ENCODE data around the gene ZXDB. TPM values are rescaled to one million over a fixed set of nuclear protein-coding genes. Genes with fewer than 3 reads are reported as not detected.
"Not testable (repeated sequence)": the region's sequence is repeated elsewhere in the genome, so short reads cannot be mapped to it uniquely, and the experiment has no call there.

Gene ZXDB
- polyA plus RNA-seq, 2 of the 4 experiments (the other 2 are of a cell fraction), result 5.5 to 14.4 TPM

DNA sequence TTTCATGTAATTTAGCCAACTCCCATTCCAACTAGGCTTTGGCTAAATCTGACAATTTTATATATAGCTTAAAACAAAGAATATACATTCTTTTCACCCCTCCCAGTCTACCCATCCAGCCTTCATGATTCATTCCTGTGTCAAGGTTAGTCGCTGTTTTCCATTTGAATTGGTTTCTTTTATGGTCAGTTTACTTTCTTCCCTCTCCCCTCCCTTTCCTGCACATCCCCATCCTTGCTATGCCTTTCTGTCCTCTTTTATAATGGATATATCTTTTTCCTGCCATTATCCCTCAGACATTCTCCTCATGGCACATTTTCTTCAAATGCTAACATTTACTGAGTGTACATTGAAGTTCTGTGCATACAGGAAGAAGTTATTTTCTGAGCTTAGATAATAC, 4.7 kb downstream of the ZXDB start:
- ChIA-PET POLR2A (no interaction called here), CTCF (interaction anchor here (0.6 kb wide), 1 partner anchor 40 kb away, joined by 3 read pairs; no protein-coding TSS in a partner anchor)
- FAIRE-seq (no peak), DNase-seq (ENCODE audit: low read depth in 1 of 2, low spot score in 1 of 2) (no peak), ATAC-seq (no peak)
- H3K4me1 ChIP-seq, result peaks cover 33% of the 10 kb centered on the region
- TF ChIP-seq HOXB13 (CRISPR knock-in tag; IDR thresholded peaks at IDR 0.05; ENCODE audit: low read depth), result no peak
- H3K4me3 ChIP-seq, result peak overlapping the region; percentile 34
- peak overlapping the region; percentile 91 for H3K4me2 ChIP-seq
- H3K27ac ChIP-seq, result peak overlapping the region; percentile 76 to 77
- WGBS (ENCODE audit: missing lambda C conversion rate), result 13% methylated on average over 1 of the region's 1 CpG
- H3K9me3 ChIP-seq, result no peaks in the 10 kb centered on the region

DNA sequence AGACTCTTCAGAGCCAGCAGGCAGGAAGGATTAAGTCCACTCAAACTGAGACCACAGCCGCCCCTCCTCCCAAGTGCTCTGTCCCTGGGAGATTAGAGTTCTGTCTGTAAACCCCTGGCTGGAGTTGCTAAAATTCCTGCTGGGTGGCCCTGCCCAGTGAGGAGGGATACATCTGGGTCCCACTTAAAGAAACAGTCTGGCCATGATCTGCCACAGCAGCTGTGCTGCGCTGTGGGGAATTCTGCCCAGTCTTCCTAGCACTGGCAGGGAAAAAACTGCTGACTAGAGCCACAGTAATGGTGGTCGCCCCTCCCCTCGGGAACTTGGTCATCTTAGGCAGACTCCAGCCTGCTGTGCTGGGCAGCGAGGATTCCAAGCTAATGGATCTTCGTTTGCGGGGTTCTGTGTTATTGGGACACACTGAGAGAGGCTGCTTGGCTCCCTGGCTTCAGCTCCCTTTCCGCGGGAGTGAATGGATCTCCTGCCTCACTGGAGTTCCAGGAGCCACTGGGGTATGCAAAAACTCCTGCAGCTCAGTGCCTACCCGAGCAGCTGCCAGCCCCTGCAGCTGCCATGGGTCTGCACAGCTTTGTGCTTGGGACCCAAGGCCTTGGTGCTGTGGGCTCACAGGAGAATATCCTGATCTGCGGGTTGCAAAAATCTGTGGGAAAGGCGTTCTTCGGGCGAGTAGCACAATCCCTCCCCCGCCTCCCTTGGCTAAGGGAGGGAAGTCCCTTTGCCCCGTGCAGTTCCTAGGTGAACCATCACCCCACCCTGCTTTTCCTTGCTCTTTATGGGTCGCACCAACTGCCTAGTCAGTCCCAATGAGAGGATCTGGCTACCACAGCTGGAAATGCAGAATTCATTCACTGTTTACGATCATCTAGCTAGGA, 15.7 kb downstream of the ZXDB start:
- H3K4me1 ChIP-seq, result no peaks in the 10 kb centered on the region
- ATAC-seq (no peak; a peak in 2 of 6 replicates), DNase-seq (ENCODE audit: low read depth in 1 of 2, low spot score in 1 of 2) (no peak), FAIRE-seq (no peak)
- H3K4me2 ChIP-seq, result no peak overlapping the region
- ChIA-PET POLR2A (no interaction called here), CTCF (no interaction called here)
- TF ChIP-seq POLR2AphosphoS2 (conservative IDR thresholded peaks at IDR 0.05; ENCODE audit: low read length) (no peak), SMC3 (IDR thresholded peaks at IDR 0.05) (no peak), REST (IDR thresholded peaks at IDR 0.05) (no peak), KDM1A (IDR thresholded peaks at IDR 0.05; ENCODE audit: low read depth) (no peak), PHF8 (IDR thresholded peaks at IDR 0.05; ENCODE audit: borderline replicate concordance, low read depth) (no peak), NR3C1 (IDR thresholded peaks at IDR 0.05) (no peak), RAD21 (conservative IDR thresholded peaks at IDR 0.05 in 1 of 2, IDR thresholded peaks at IDR 0.05 in 1 of 2) (no peak), CEBPB (IDR thresholded peaks at IDR 0.05) (no peak), HDAC2 (IDR thresholded peaks at IDR 0.05) (no peak), HOXB13 (CRISPR knock-in tag; IDR thresholded peaks at IDR 0.05; ENCODE audit: low read depth) (no peak), HOXB5 (CRISPR knock-in tag; IDR thresholded peaks at IDR 0.05) (no peak), KDM5A (IDR thresholded peaks at IDR 0.05) (no peak), ZNF302 (CRISPR knock-in tag; IDR thresholded peaks at IDR 0.05) (no peak), BHLHE40 (IDR thresholded peaks at IDR 0.05; ENCODE audit: low read depth, low read length) (no peak)
- TF ChIP-seq, protein P1, sequence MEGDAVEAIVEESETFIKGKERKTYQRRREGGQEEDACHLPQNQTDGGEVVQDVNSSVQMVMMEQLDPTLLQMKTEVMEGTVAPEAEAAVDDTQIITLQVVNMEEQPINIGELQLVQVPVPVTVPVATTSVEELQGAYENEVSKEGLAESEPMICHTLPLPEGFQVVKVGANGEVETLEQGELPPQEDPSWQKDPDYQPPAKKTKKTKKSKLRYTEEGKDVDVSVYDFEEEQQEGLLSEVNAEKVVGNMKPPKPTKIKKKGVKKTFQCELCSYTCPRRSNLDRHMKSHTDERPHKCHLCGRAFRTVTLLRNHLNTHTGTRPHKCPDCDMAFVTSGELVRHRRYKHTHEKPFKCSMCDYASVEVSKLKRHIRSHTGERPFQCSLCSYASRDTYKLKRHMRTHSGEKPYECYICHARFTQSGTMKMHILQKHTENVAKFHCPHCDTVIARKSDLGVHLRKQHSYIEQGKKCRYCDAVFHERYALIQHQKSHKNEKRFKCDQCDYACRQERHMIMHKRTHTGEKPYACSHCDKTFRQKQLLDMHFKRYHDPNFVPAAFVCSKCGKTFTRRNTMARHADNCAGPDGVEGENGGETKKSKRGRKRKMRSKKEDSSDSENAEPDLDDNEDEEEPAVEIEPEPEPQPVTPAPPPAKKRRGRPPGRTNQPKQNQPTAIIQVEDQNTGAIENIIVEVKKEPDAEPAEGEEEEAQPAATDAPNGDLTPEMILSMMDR (IDR thresholded peaks at IDR 0.05), result no peak
- no peak overlapping the region for H3K4me3 ChIP-seq
- H3K27ac ChIP-seq, result no peak overlapping the region
- WGBS (ENCODE audit: missing lambda C conversion rate), result 73% methylated on average over 8 of the region's 18 CpGs
- H3K9me3 ChIP-seq, result no peaks in the 10 kb centered on the region

DNA sequence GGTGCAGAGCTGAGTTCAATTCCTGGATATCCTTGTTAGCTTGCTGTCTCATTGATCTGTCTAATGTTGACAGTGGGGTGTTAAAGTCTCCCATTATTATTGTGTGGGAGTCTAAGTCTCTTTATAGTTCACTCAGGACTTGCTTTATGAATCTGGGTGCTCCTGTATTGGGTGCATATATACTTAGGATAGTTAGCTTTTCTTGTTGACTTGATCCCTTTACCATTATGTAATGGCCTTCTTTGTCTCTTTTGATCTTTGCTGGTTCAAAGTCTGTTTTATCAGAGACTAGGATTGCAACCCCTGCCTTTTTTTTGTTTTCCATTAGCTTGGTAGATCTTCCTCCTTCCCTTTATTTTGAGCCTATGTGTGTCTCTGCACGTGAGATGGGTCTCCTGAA, 21.5 kb downstream of the ZXDB start:
- H3K27ac ChIP-seq; H3K4me2 ChIP-seq; FAIRE-seq; H3K9me3 ChIP-seq; H3K4me1 ChIP-seq; ATAC-seq; CTCF ChIA-PET; H3K4me3 ChIP-seq; DNase-seq (ENCODE audit: low read depth in 1 of 2, low spot score in 1 of 2); POLR2A ChIA-PET: not testable (repeated sequence)
- 6% methylated on average over 1 of the region's 1 CpG for WGBS (ENCODE audit: missing lambda C conversion rate)

DNA sequence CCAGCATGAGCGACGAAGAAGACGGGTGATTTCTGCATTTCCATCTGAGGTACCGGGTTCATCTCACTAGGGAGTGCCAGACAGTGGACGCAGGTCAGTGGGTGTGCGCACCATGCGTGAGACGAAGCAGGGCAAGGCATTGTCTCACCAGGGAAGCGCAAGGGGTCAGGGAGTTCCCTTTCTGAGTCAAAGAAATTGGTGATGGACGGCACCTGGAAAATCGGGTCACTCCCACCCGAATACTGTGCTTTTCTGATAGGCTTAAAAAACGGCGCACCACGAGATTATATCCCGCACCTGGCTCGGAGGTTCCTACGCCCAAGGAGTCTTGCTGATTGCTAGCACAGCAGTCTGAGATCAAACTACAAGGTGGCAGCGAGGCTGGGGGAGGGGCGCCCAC, 37.6 kb downstream of the ZXDB start:
- CTCF ChIA-PET; POLR2A ChIA-PET; H3K4me3 ChIP-seq; H3K9me3 ChIP-seq; DNase-seq (ENCODE audit: low read depth in 1 of 2, low spot score in 1 of 2); H3K27ac ChIP-seq; FAIRE-seq; H3K4me2 ChIP-seq; ATAC-seq; H3K4me1 ChIP-seq: not testable (repeated sequence)
- WGBS (ENCODE audit: missing lambda C conversion rate), result 79% methylated on average over 18 of the region's 20 CpGs
